ENCODE measurements around the gene DPY30. TPM values are rescaled to one million over a fixed set of nuclear protein-coding genes. Genes with fewer than 3 reads are reported as not detected.

Gene DPY30
- total RNA-seq, 1 experiment from 2014 or later, result 105 TPM

Other genes starting within 250 kb of the DPY30 start
- 60.8 TPM for gene MEMO1, start 28.8 kb downstream of the DPY30 start, total RNA-seq (2021; ENCODE audit: unreplicated experiment)
- 37.8 TPM for gene SPAST, start 23.8 kb upstream of the DPY30 start, total RNA-seq (2021; ENCODE audit: unreplicated experiment)
- 35.5 TPM for gene SLC30A6, start 126.1 kb upstream of the DPY30 start, total RNA-seq (2021; ENCODE audit: unreplicated experiment)
- not detected for gene NLRC4, start 225.1 kb upstream of the DPY30 start, total RNA-seq (2021; ENCODE audit: unreplicated experiment)
- gene YIPF4, start 238.1 kb upstream of the DPY30 start, total RNA-seq (2021; ENCODE audit: unreplicated experiment), result 45.9 TPM

Measured in Panc1 (cell line).